Psoas muscle (tissue), 8 donors: Measurements from ENCODE around the gene CLDND1. TPM values are rescaled to one million over a fixed set of nuclear protein-coding genes. Genes with fewer than 3 reads are reported as not detected.

Source experiments
- ATAC-seq, 4 donors: fragments of 200-7000 bp; cut with Tn5 transposase; one replicate each; pipeline ENCODE4 v1.9.1; 2020; ENCODE audit warnings: moderate library complexity in 3 of 4, mild to moderate bottlenecking in 2 of 4
- DNase-seq, 2 donors: peaks; one replicate each; pipeline ENCODE4 v3.0.0-alpha.2; 2020
- H3K27ac ChIP-seq: fragments of 200-600 bp; one replicate; pipeline ENCODE4 v1.8.0; 2022
- H3K27me3 ChIP-seq, 3 donors: fragments of 200-600 bp in 1 of 3; one replicate each; pipeline versions ENCODE4 v1.6.1 to v1.8.0; 2013 to 2022; ENCODE audit warnings: low read length in 2 of 3, mild to moderate bottlenecking in 2 of 3, moderate library complexity in 1 of 3; ENCODE audit not compliant: insufficient read depth in 3 of 3
- H3K36me3 ChIP-seq, 2 donors: fragments of 200-600 bp in 1 of 2; one replicate each; pipeline versions ENCODE4 v1.6.1 to v1.8.0; 2013 to 2022; ENCODE audit warnings: low read depth in 1 of 2, mild to moderate bottlenecking in 1 of 2, moderate library complexity in 1 of 2; ENCODE audit not compliant: insufficient read depth in 1 of 2
- H3K4me1 ChIP-seq: fragments of 200-600 bp; one replicate; pipeline ENCODE4 v1.8.0; 2022
- H3K4me3 ChIP-seq: fragments of 200-600 bp; one replicate; pipeline ENCODE4 v1.8.0; 2022; ENCODE audit warnings: mild to moderate bottlenecking
- H3K9me3 ChIP-seq: fragments of 200-600 bp; one replicate; pipeline ENCODE4 v1.8.0; 2022
- WGBS, 3 donors: extraction: QIAGEN DNeasy Blood & Tissue Kit; methylation state at CpG; one replicate each; pipeline versions ENCODE4 v1.1.6 to v1.1.7; 2013; 5-methylcytosine and 5-hydroxymethylcytosine counted together
- intact Hi-C, 2 donors: fragments of 100-400 bp; cut with DNase I; formaldehyde crosslinking; loops; one replicate each; pipeline versions ENCODE4 v1.11.0 to v1.14.2; 2022
- polyA plus RNA-seq, 3 donors: library from polyadenylated mRNA; stranded (reverse); fragments of 200-250 nt; gene quantifications; one replicate each; pipeline ENCODE4 v1.2.3, GENCODE V29; 2013
- total RNA-seq, 4 donors: library from RNA; stranded (reverse); fragmentation: NEBNext Ultra II Directional in 2 of 4; extraction: Animal tissue kit (Norgen Biotek cat#: 25700) in 2 of 4; gene quantifications; one replicate each; pipeline versions ENCODE4 v1.2.1 to v1.2.4, GENCODE V29; 2021 to 2023
- TF ChIP-seq, protein P1 (sequence below): fragments of 200-600 bp; IDR thresholded peaks from one replicate; pipeline ENCODE4 v1.8.0; 2022; ENCODE audit warnings: antibody characterized with exemption
- donor health status: healthy with polysubstance abuse.
- donor health status: DM: no; HTN: no; CAD: no; lungs with moderate emphysema.
- donor health status: Bipolar disorder and iron deficiency.
- donor health status: healthy.
- donor health status: DM: yes; HTN: yes; CAD: no.
- donor health status: DM: no; HTN: no; CAD: no.
- donor health status: DM: no; HTN: no; CAD: no.
- donor health status: DM: yes; HTN: yes; CAD: no.

The CLDND1 gene
- total and polyA plus RNA-seq, 7 donors: 48.1 to 78.9 (median 63.3) TPM

DNA sequence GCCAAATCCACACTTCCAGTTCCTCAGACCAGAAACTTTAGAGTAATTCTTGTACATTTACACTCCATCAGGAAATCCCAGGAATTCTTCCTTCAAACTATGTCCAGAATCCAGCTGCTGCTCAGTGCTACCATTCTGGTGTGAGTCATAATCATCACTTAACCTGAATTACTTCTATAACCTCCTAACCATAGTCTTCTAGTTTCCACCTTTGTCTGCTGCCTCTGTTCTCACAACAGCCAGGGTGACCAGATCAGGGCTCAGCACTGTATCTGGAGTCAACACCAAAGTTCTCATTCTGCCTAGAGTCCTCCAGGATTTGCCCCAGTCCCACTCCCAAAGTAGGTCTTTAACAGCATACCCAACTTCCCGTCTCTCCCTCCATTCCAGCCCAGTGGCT lies 3.4 kb downstream of the CLDND1 start:
- Histone ChIP-seq H3K27me3 (no peaks in the 10 kb centered on the region), H3K4me3 (no peak overlapping the region), H3K9me3 (no peaks in the 10 kb centered on the region), H3K4me1 (peaks cover 29% of the 10 kb centered on the region), H3K27ac (no peak overlapping the region), H3K36me3 (peaks cover 11 to 63% of the 10 kb centered on the region in 2 donors)
- TF ChIP-seq, protein P1, sequence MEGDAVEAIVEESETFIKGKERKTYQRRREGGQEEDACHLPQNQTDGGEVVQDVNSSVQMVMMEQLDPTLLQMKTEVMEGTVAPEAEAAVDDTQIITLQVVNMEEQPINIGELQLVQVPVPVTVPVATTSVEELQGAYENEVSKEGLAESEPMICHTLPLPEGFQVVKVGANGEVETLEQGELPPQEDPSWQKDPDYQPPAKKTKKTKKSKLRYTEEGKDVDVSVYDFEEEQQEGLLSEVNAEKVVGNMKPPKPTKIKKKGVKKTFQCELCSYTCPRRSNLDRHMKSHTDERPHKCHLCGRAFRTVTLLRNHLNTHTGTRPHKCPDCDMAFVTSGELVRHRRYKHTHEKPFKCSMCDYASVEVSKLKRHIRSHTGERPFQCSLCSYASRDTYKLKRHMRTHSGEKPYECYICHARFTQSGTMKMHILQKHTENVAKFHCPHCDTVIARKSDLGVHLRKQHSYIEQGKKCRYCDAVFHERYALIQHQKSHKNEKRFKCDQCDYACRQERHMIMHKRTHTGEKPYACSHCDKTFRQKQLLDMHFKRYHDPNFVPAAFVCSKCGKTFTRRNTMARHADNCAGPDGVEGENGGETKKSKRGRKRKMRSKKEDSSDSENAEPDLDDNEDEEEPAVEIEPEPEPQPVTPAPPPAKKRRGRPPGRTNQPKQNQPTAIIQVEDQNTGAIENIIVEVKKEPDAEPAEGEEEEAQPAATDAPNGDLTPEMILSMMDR: no peak
- 0 to 98% (median 92%) methylated on average over 1 of the region's 1 CpG for WGBS, 3 donors
- DNase-seq (no peak), ATAC-seq (no peak)
- intact Hi-C loops: no loop called here

GRCh38 chr3:98518816-98519215 lies 3.9 kb downstream of the CLDND1 start:
- WGBS, 3 donors: 92 to 97% (median 94%) methylated on average over 2 of the region's 2 CpGs

GRCh38 chr3:98514948-98515347 lies 7.8 kb downstream of the CLDND1 start:
- 89 to 97% (median 91%) methylated on average over 1 of the region's 1 CpG for WGBS, 3 donors
- intact Hi-C loops: no loop called here
- DNase-seq (no peak), ATAC-seq (no peak)
- no peaks in the 10 kb centered on the region for H3K27me3 ChIP-seq
- TF ChIP-seq, protein P1: no peak
- H3K36me3 ChIP-seq: peaks cover 14 to 49% of the 10 kb centered on the region in 2 donors
- no peak overlapping the region for H3K4me3 ChIP-seq
- no peaks in the 10 kb centered on the region for H3K9me3 ChIP-seq
- H3K27ac ChIP-seq: no peak overlapping the region
- peaks cover 15% of the 10 kb centered on the region for H3K4me1 ChIP-seq

More at GRCh38 chr3:98518816-98519215, 3.9 kb downstream of the CLDND1 start:
- DNase-seq (no peak), ATAC-seq (no peak)
- TF ChIP-seq, protein P1: no peak
- Histone ChIP-seq H3K4me3 (no peak overlapping the region), H3K9me3 (no peaks in the 10 kb centered on the region), H3K36me3 (peaks cover 11 to 63% of the 10 kb centered on the region in 2 donors), H3K27ac (no peak overlapping the region), H3K27me3 (no peaks in the 10 kb centered on the region), H3K4me1 (peaks cover 29% of the 10 kb centered on the region)
- intact Hi-C loops: no loop called here

DNA sequence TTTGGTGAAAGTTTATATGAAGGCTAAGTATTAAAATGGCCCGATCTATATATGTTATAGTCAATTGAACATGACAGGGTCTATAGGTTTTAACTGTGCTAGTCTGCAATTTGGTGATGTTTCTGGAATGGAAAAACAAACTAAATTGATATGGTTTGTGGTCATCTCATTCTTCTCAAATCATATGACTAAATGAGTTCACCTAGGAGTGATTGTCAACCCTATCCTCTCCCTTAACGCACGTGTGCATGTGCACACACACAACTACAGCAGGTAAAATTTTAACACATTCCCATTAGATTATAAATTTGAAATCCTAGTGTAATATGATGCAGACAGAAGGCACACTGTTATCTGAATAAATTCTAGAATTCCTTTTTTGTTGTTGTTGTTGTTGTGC lies 9.0 kb downstream of the CLDND1 start:
- intact Hi-C loops: no loop called here
- Histone ChIP-seq H3K27me3 (no peaks in the 10 kb centered on the region), H3K27ac (no peak overlapping the region), H3K4me3 (no peak overlapping the region), H3K4me1 (peaks cover 9% of the 10 kb centered on the region), H3K36me3 (peaks cover 9 to 40% of the 10 kb centered on the region in 2 donors), H3K9me3 (no peaks in the 10 kb centered on the region)
- ATAC-seq (no peak), DNase-seq (no peak)
- WGBS, 3 donors: 97 to 98% (median 98%) methylated on average over 3 of the region's 3 CpGs
- TF ChIP-seq, protein P1: no peak

- Histone ChIP-seq H3K9me3 (no peaks in the 10 kb centered on the region), H3K27me3 (no peaks in the 10 kb centered on the region), H3K36me3 (peaks cover 6 to 33% of the 10 kb centered on the region in 2 donors), H3K4me3 (no peak overlapping the region), H3K27ac (no peak overlapping the region), H3K4me1 (peaks cover 9% of the 10 kb centered on the region)
- TF ChIP-seq, protein P1: no peak
- ATAC-seq: peak; percentile 56 to 96 (median 92)
- intact Hi-C loops: no loop called here
- peak; percentile 40 to 71 for DNase-seq
- 47 to 76% (median 48%) methylated on average over 4 of the region's 4 CpGs for WGBS, 3 donors
Observed at GRCh38 chr3:98513091-98513511, 9.6 kb downstream of the CLDND1 start.
